Trophoblast cell (in vitro differentiated cells and primary cell): ENCODE results near the gene TPBGL.

ENCODE experiments used
- DNase-seq, 2 donors: peaks; one replicate each; pipeline ENCODE4 v3.0.0-alpha.2; 2016
- H2AFZ ChIP-seq: 2 replicates; pipeline ENCODE4 v1.6.1; 2013; ENCODE audit warnings: low read length, moderate library complexity, mild to moderate bottlenecking; ENCODE audit not compliant: insufficient read depth, poor library complexity
- H2AK5ac ChIP-seq: 2 replicates; pipeline ENCODE4 v1.6.1; 2013; ENCODE audit warnings: mild to moderate bottlenecking, low read length
- H2BK120ac ChIP-seq: 2 replicates; pipeline ENCODE4 v1.6.1; 2013; ENCODE audit warnings: low read length, mild to moderate bottlenecking, moderate library complexity; ENCODE audit not compliant: insufficient read depth, poor library complexity
- H2BK12ac ChIP-seq: 2 replicates; pipeline ENCODE4 v1.6.1; 2013; ENCODE audit warnings: mild to moderate bottlenecking, low read length, moderate library complexity
- H2BK5ac ChIP-seq: 2 replicates; pipeline ENCODE4 v1.6.1; 2013; ENCODE audit warnings: low read length, low read depth, moderate library complexity, mild to moderate bottlenecking; ENCODE audit not compliant: poor library complexity
- H3K14ac ChIP-seq: 2 replicates; pipeline ENCODE4 v1.6.1; 2013; ENCODE audit warnings: mild to moderate bottlenecking, low read length
- H3K18ac ChIP-seq: 2 replicates; pipeline ENCODE4 v1.6.1; 2013; ENCODE audit warnings: mild to moderate bottlenecking, low read length
- H3K23ac ChIP-seq: 2 replicates; pipeline ENCODE4 v1.6.1; 2013; ENCODE audit warnings: low read length
- H3K27ac ChIP-seq: 2 replicates; pipeline ENCODE4 v1.5.1; 2013; ENCODE audit warnings: low read depth, mild to moderate bottlenecking, inconsistent platforms, low read length, moderate library complexity
- H3K27me3 ChIP-seq: 2 replicates; pipeline ENCODE4 v1.6.1; 2013; ENCODE audit warnings: inconsistent platforms, mild to moderate bottlenecking, low read length, moderate library complexity; ENCODE audit not compliant: insufficient read depth
- H3K36me3 ChIP-seq, 2 experiments: 1 replicate in 1 of 2; 2 replicates in 1 of 2; pipeline ENCODE4 v1.6.1; 2013; ENCODE audit warnings: low read length in 2 of 2, mild to moderate bottlenecking in 2 of 2, moderate library complexity in 1 of 2; ENCODE audit not compliant: insufficient read depth in 2 of 2, control insufficient read depth in 1 of 2
- H3K4ac ChIP-seq: 2 replicates; pipeline ENCODE4 v1.6.1; 2013; ENCODE audit warnings: low read depth, mild to moderate bottlenecking, low read length, moderate library complexity
- H3K4me1 ChIP-seq, 2 experiments: 1 replicate in 1 of 2; 2 replicates in 1 of 2; pipeline ENCODE4 v1.6.1; 2013; ENCODE audit warnings: low read length in 2 of 2, mild to moderate bottlenecking in 2 of 2, moderate library complexity in 1 of 2; ENCODE audit not compliant: insufficient read depth in 2 of 2, control insufficient read depth in 1 of 2
- H3K4me2 ChIP-seq: 2 replicates; pipeline ENCODE4 v1.6.1; 2013; ENCODE audit warnings: inconsistent platforms, mild to moderate bottlenecking, low read length, moderate library complexity
- H3K4me3 ChIP-seq: 2 replicates; pipeline ENCODE4 v1.5.1; 2013; ENCODE audit warnings: mild to moderate bottlenecking, low read depth, low read length, inconsistent platforms
- H3K79me1 ChIP-seq: one replicate; pipeline ENCODE4 v1.6.1; 2013; ENCODE audit warnings: low read length
- H3K79me2 ChIP-seq: 2 replicates; pipeline ENCODE4 v1.6.1; 2013; ENCODE audit warnings: low read length, mild to moderate bottlenecking; ENCODE audit not compliant: control insufficient read depth, insufficient read depth, poor library complexity
- H3K9ac ChIP-seq: 2 replicates; pipeline ENCODE4 v1.6.1; 2013; ENCODE audit warnings: mild to moderate bottlenecking, low read length
- H3K9me3 ChIP-seq: 2 replicates; pipeline ENCODE4 v1.6.1; 2013; ENCODE audit warnings: low read depth, mild to moderate bottlenecking, control low read depth, inconsistent platforms, low read length; ENCODE audit not compliant: insufficient read depth
- H4K12ac ChIP-seq: 2 replicates; pipeline ENCODE4 v1.6.1; 2013; ENCODE audit warnings: low read depth, mild to moderate bottlenecking, low read length, moderate library complexity
- H4K8ac ChIP-seq: 2 replicates; pipeline ENCODE4 v1.6.1; 2013; ENCODE audit warnings: low read depth, mild to moderate bottlenecking, low read length, moderate library complexity
- H4K91ac ChIP-seq: one replicate; pipeline ENCODE4 v1.6.1; 2013; ENCODE audit warnings: low read depth, mild to moderate bottlenecking, low read length, moderate library complexity
- WGBS: extraction: QIAGEN DNeasy Blood & Tissue Kit; methylation state at CpG from one replicate; pipeline ENCODE4 v1.1.7; 2013; ENCODE audit warnings: missing lambda C conversion rate; ENCODE audit not compliant: insufficient read length, insufficient coverage; ENCODE audit errors: extremely low coverage; 5-methylcytosine and 5-hydroxymethylcytosine counted together

The TPBGL gene

GRCh38 chr11:75285776-75286360, 45.3 kb downstream of the TPBGL start:
- Histone ChIP-seq H3K4ac (no peak overlapping the region), H3K23ac (no peak overlapping the region), H3K79me1 (no peaks in the 10 kb centered on the region), H3K9ac (no peak overlapping the region), H3K4me2 (no peak overlapping the region), H2BK120ac (no peak overlapping the region), H3K27me3 (no peaks in the 10 kb centered on the region), H4K91ac (no peak overlapping the region), H4K8ac (no peak overlapping the region), H3K27ac (no peak overlapping the region), H3K79me2 (no peaks in the 10 kb centered on the region), H3K9me3 (no peaks in the 10 kb centered on the region), H2BK5ac (no peak overlapping the region), H4K12ac (no peak overlapping the region), H3K4me3 (no peak overlapping the region), H3K36me3 (peaks cover 40 to 51% of the 10 kb centered on the region in 2 experiments), H2BK12ac (no peak overlapping the region), H3K14ac (no peak overlapping the region), H2AK5ac (no peak overlapping the region), H3K18ac (no peak overlapping the region), H3K4me1 (peaks cover 8 to 12% of the 10 kb centered on the region in 2 experiments), H2AFZ (no peak overlapping the region)
- DNase-seq, result no peak
- no CpG with 5 or more reads among the region's 5 CpGs for WGBS

GRCh38 chr11:75286826-75287465, 46.4 kb downstream of the TPBGL start:
- Histone ChIP-seq H3K14ac (no peak overlapping the region), H3K4me1 (peaks cover 8 to 12% of the 10 kb centered on the region in 2 experiments), H2AK5ac (no peak overlapping the region), H3K4me2 (no peak overlapping the region), H2BK5ac (no peak overlapping the region), H4K8ac (no peak overlapping the region), H4K91ac (no peak overlapping the region), H2BK12ac (no peak overlapping the region), H2BK120ac (no peak overlapping the region), H4K12ac (no peak overlapping the region), H3K4me3 (no peak overlapping the region), H3K4ac (no peak overlapping the region), H3K18ac (no peak overlapping the region), H3K9ac (no peak overlapping the region), H3K79me2 (no peaks in the 10 kb centered on the region), H3K23ac (no peak overlapping the region), H3K27me3 (no peaks in the 10 kb centered on the region), H3K27ac (no peak overlapping the region), H2AFZ (no peak overlapping the region), H3K9me3 (peaks cover 2% of the 10 kb centered on the region), H3K36me3 (peaks cover 30 to 40% of the 10 kb centered on the region in 2 experiments), H3K79me1 (no peaks in the 10 kb centered on the region)
- no CpG with 5 or more reads among the region's 14 CpGs for WGBS
- DNase-seq, result no peak

DNA sequence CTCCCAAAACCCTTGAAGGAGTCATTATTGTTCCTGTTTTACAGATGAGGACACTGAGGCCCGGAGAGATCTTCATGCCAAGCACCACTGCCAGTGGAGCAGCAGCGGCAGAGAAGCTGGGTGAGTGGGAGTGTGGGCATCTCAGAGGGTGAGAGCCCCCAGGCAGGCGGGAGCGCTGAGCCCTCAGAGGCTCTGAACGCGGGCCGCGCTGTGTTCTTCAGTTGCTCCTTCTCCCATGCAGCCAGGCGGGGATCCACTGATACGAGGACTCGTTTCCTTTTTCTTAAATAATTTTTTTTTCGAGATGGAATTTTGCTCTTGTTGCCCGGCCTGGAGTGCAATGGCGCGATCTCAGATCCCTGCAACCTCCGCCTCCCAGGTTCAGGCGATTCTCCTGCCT, 47.0 kb downstream of the TPBGL start:
- H3K79me1 ChIP-seq, result no peaks in the 10 kb centered on the region
- H2AFZ ChIP-seq, result no peak overlapping the region

GRCh38 chr11:75289511-75289760, 48.9 kb downstream of the TPBGL start:
- no peak overlapping the region for H4K12ac ChIP-seq
- no peak overlapping the region for H2AFZ ChIP-seq
- H2BK12ac ChIP-seq, result no peak overlapping the region
- H3K9ac ChIP-seq, result no peak overlapping the region
- H3K4me3 ChIP-seq, result no peak overlapping the region
- no peak overlapping the region for H3K18ac ChIP-seq
- H2AK5ac ChIP-seq, result no peak overlapping the region
- no peaks in the 10 kb centered on the region for H3K79me1 ChIP-seq
- no peak overlapping the region for H4K8ac ChIP-seq
- no peak overlapping the region for H3K14ac ChIP-seq
- H3K9me3 ChIP-seq, result peaks cover 2% of the 10 kb centered on the region
- WGBS, result no CpG with 5 or more reads among the region's 6 CpGs
- H4K91ac ChIP-seq, result no peak overlapping the region
- no peak for DNase-seq
- H2BK120ac ChIP-seq, result no peak overlapping the region
- H2BK5ac ChIP-seq, result no peak overlapping the region
- no peaks in the 10 kb centered on the region for H3K27me3 ChIP-seq
- H3K4me1 ChIP-seq, result no peaks in the 10 kb centered on the region
- no peak overlapping the region for H3K27ac ChIP-seq
- peaks cover 23 to 27% of the 10 kb centered on the region in 2 experiments for H3K36me3 ChIP-seq
- no peak overlapping the region for H3K4ac ChIP-seq
- H3K4me2 ChIP-seq, result no peak overlapping the region
- H3K23ac ChIP-seq, result no peak overlapping the region
- no peaks in the 10 kb centered on the region for H3K79me2 ChIP-seq

More for the DNA sequence above, 47.0 kb downstream of the TPBGL start:
- Histone ChIP-seq H3K79me2 (no peaks in the 10 kb centered on the region), H3K4me3 (no peak overlapping the region), H3K27me3 (no peaks in the 10 kb centered on the region), H3K36me3 (peaks cover 30 to 35% of the 10 kb centered on the region in 2 experiments), H3K4me1 (peaks cover 8 to 12% of the 10 kb centered on the region in 2 experiments), H2BK120ac (no peak overlapping the region), H4K91ac (no peak overlapping the region), H3K9me3 (peaks cover 2% of the 10 kb centered on the region), H3K14ac (no peak overlapping the region), H4K8ac (no peak overlapping the region), H3K4ac (no peak overlapping the region), H2BK5ac (no peak overlapping the region), H4K12ac (no peak overlapping the region), H3K27ac (no peak overlapping the region), H3K18ac (no peak overlapping the region), H3K4me2 (no peak overlapping the region), H3K9ac (no peak overlapping the region), H2BK12ac (no peak overlapping the region), H2AK5ac (no peak overlapping the region), H3K23ac (no peak overlapping the region)
- DNase-seq, result no peak
- WGBS, result no CpG with 5 or more reads among the region's 17 CpGs
